GM21526 (cell line): Measurements from ENCODE around the gene USP10.
A peak's percentile ranks its signal among the peaks of the same experiment; 100 is the strongest.

Experiments used
- ATAC-seq: cut with Tn5 transposase; IDR thresholded peaks from one replicate; pipeline ENCODE4 v1.9.1; 2021; ENCODE audit warnings: moderate library complexity; ENCODE audit not compliant: unreplicated experiment, low FRiP score

USP10 gene, protein sequence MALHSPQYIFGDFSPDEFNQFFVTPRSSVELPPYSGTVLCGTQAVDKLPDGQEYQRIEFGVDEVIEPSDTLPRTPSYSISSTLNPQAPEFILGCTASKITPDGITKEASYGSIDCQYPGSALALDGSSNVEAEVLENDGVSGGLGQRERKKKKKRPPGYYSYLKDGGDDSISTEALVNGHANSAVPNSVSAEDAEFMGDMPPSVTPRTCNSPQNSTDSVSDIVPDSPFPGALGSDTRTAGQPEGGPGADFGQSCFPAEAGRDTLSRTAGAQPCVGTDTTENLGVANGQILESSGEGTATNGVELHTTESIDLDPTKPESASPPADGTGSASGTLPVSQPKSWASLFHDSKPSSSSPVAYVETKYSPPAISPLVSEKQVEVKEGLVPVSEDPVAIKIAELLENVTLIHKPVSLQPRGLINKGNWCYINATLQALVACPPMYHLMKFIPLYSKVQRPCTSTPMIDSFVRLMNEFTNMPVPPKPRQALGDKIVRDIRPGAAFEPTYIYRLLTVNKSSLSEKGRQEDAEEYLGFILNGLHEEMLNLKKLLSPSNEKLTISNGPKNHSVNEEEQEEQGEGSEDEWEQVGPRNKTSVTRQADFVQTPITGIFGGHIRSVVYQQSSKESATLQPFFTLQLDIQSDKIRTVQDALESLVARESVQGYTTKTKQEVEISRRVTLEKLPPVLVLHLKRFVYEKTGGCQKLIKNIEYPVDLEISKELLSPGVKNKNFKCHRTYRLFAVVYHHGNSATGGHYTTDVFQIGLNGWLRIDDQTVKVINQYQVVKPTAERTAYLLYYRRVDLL

DNA sequence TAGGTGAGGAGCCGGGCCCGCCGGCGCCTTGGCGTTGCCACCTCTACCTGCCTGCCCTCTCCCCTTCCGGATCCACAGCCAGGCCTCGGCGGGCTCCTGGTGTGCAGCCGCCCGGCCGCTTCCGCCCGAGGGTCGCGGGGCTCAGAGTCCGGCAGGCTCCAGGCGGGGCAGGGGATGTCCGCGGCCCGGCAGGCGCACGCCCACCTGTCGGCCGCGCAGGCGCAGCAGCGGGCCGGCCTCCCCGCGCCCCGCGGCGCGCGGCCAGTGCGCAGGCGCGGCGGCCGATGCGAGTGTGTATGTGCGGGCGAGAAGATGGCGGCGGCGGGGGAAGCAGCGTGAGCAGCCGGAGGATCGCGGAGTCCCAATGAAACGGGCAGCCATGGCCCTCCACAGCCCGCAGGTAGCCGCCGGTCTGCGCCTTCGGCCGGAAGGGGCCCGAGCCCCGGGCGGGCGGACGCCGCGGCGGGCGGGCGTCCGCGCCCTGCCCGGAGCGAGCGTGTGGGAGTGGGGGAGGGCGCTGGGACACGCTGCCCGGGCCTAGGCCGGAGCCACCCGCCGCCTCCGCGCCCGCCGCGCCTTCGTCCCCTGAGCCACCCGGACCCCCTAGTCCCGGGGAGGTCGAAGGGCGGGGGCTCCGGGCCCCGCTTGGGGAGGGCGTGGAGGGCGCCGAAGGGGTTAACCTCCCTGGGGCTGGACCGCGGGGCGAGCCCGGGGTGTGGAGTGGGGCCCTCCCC is at the start of gene USP10:
TSS of gene USP10 (plus strand) at position 289 of the 734 bp plus-strand sequence. CDS start at position 380, 91 bp downstream.
- ATAC-seq = peak; percentile 72

DNA sequence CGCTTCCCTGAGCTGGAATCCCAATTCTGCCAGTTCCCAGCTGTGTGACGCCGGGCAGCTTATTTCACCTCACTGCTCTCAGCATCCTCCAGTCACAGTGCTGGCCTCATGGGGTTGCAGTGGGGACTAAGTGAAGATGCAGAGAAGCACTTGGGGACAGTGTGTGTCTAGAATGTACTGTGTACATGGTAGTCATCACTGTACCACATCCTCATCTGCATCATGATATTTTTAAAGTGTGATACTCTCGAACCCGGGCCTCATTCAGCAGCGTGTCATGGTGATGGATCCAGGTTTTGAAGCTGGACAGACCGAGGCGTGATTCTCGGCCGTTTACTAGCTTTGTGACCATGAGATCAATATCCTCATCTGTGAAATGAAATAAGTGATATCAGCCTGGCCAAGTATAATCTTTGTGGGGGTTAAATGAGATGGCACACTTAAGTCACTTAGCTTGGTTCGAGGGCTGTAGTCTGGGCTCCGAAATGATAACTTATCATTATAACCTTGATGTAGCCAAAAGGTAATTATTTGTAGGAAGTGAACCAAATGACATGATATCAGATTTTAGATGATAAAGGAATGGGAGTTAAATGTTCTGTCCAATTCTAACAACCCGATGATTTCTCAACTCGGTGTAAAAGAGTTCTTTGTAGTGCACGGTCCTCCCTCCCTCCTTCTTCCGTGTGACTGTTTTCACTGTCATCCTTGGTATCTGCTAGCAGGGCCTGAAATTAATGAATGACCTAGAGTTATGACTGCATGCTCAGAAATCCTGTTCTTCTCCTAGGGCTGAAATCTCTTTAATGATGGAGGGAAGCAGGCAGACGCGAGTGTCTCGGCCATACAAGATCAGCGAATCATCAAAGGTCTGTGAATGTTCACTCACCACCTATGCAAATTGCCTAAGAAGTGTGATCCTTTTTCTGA is 49.5 kb upstream of the USP10 start:
- ATAC-seq = no peak

DNA sequence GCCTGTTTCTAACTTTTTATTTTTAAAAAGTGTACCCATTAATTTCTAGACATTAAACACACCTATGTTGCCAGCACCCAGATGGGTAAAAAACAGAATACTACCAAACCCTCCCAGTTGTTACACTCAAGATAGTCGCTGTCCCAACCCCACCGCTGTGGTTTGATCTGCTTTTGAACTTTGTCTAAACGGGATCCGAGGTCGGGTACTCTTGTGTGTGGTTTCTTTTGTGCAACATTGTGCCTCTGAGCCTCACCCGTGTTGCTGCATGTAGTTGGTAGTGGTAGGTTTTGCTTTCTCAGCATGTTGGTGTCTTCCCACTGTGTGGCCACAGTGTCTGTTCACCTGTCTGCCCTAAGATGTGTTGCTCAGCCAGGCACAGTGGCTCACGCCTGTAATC is 47.2 kb upstream of the USP10 start:
- ATAC-seq = no peak

DNA sequence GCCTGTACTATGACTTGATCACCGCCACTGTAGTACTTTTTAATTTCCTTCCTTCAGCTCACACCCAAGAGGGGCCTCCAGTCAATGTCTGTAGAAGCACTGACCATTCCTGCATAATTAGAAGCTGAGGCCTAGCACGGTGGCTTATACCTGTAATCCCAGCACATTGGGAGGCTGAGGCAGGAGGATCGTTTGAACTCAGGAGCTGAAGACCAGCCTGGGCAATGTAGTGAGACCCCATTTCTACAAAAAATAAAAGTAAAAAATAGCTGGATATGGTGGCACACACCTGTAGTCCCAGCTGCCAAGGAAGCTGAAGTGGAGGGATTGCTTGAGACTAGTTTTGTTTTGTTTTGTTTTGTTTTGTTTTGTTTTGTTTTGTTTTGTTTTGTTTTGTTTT is 45.6 kb upstream of the USP10 start:
- ATAC-seq = no peak

DNA sequence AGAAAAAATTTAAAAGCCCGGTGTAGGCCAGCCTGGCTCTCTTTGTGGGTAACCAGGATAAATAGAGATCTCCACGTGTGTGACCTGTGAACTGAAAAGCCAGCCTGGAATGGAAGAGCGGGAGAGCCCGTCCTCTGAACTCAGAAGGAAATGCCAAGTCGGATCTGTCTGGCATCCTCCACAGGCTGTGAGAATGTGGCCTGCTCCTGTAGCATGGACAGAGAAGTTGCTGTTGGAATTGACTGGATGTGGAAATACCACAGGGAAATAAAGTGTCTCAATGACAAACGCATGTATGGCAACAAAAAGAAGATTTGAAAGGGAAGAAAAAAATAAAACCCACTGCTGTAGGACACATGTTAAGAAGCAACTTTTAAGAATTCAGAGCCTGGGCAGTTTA is 44.8 kb upstream of the USP10 start:
- ATAC-seq = no peak

DNA sequence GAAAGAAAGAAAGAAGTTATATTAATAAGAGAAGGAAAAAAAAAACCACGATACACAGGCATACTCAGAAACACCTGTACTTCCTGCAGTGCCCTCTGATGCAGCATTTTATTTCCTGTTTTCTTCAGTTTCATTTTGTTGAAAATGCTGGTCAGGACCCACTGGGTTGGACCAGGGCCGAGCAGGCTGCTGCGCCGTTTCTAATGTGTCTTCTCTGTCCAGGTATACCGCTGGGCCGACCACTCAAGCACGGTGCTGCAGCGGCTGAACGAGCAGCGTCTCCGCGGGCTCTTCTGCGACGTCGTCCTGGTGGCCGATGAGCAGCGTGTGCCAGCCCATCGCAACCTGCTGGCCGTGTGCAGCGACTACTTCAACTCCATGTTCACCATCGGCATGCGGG is 43.2 kb upstream of the USP10 start:
- ATAC-seq = no peak

DNA sequence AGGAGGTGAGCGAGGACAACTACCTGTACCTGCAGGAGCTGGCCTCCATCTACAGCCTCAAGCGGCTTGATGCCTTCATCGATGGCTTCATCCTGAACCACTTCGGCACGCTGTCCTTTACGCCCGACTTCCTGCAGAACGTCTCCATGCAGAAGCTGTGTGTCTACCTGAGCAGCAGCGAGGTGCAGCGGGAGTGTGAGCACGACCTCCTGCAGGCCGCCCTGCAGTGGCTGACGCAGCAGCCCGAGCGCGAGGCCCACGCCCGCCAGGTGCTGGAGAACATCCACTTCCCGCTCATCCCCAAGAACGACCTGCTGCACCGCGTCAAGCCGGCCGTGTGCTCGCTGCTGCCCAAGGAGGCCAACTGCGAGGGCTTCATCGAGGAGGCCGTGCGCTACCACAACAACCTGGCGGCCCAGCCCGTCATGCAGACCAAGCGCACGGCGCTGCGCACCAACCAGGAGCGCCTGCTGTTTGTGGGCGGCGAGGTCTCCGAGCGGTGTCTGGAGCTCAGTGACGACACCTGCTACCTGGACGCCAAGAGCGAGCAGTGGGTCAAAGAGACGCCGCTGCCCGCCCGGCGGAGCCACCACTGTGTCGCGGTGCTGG is 42.5 kb upstream of the USP10 start:
- no peak for ATAC-seq

DNA sequence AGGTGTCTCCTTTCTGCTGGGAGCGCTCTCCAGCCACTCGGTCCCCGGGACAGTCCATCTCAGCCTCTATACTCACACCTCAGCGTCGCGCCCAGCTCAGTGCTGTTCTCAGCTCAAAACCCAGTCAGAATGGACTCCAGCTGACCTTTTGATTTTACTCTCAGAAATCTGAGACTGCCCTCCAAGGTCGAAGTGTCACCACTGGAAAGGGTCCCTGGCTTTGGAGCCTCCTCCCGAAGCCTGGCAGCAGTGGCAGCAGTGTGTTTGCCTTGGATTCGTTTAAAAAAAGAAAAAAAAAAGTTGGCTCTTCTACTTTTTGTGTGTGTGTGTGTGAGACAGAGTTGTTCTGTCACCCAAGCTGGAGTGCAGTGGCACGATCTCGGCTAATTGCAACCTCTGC is 41.1 kb upstream of the USP10 start:
- ATAC-seq = no peak

DNA sequence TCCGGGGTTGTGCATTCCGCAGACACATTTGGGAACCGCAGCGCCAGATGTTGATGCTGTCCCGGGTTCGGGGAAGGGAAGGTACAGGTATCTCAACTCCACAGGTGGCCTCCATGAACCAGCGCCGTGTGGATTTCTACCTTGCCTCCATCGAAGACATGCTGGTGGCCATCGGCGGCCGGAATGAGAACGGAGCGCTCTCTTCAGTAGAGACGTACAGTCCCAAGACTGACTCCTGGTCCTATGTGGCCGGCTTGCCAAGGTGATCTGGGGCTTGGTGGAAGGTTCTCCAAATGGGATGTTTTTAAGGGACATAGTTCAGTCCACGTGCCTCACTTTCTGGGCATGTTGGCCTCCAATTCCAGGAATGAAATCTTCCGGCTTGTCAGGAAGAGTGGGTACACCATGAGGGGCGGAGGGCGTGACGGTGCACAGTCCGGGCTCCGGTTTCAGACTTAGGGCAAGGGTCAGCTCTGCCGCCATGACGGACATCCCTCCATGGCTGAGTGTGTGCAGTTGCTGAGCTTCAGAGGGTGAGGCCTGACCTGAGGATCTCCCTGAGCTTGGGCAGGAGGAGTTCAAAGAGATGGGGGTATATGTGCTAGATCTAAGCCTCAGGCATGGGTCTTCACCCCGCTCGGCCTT is 40.0 kb upstream of the USP10 start:
- no peak for ATAC-seq

DNA sequence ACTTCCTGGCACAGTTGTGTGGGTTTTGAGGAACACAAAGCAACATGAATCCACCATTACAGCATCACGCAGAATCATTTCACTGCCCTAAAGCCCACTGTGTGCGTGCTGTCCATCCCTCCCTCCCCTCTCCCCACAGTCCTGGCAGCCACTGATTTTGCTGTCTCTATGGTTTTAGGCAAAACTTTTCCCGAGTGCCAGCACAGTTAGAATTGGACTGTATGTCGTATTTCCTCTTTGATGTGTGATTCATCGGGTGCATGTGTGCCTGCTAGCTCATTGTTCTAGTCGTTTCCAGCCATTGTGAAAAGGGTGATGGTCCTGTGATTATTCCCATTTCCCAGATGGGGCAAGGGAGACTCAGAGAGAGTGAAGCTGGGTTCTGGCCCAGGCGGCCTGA is 38.8 kb upstream of the USP10 start:
- ATAC-seq = no peak

DNA sequence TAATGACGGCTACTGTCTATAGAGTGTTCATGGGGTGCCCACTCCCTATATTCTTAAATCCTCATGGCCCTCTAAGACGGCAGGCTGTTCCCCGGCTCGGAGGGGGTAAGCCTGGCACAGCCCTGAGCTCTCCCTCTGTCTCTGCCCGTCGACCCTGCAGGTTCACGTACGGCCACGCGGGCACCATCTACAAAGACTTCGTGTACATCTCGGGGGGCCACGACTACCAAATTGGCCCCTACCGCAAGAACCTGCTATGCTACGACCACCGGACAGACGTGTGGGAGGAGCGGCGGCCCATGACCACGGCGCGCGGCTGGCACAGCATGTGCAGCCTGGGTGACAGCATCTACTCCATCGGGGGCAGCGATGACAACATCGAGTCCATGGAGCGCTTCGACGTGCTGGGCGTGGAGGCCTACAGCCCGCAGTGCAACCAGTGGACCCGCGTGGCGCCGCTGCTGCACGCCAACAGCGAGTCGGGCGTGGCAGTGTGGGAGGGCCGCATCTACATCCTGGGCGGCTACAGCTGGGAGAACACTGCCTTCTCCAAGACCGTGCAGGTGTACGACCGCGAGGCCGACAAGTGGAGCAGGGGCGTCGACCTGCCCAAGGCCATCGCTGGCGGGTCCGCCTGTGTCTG is 38.3 kb upstream of the USP10 start:
- no peak for ATAC-seq

DNA sequence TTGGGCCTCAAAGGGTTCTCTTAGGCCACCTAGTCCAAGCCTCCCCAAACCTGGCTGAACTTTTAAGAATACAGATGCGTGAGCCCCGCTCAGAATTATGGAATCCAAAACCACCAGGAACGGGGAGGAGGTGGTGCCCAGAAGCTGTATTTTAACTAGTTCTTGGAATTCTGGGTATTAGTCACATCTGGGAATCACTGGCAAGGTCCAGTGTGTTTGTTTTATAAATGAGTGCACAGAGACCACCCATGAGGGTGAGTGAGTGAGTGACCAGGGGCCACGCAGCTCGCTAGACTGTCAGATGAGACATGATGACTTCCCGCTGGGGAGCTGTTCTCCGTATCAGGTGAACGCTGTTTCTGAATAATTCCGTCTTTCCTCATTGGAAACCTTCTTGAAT is 37.3 kb upstream of the USP10 start:
- ATAC-seq = no peak

DNA sequence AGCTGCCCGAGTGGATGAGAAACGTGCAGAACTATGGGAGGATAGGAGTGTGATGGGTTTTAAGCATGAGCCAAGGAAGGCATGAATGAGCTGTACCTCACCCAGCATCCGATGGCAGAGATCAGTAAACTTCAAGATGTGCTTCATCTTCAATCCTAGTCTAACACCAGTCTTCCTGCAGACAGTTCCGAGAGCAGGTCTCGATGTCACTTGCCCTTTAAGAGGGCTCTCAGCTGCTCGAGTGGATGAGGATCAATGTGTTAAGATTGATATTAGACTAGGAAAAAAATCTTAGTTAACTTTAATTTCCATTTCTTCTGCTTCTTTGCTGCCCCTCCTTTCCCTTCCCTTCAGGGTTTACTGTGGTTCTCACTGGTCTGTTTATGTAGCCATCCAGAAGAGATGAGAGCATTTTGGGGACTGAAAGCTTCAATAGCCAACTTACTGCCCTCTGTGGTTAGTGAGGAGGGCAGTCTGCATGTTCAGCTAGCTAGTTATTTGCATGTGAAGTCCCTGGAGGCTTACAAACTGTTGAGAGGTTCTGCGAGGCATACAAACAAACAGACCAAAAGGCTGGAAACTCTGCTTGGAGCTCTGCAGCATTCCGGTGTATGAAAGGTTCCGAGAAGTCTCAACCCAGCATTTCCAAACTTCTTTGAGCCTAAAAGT is 36.2 kb upstream of the USP10 start:
- ATAC-seq = peak; percentile 57

DNA sequence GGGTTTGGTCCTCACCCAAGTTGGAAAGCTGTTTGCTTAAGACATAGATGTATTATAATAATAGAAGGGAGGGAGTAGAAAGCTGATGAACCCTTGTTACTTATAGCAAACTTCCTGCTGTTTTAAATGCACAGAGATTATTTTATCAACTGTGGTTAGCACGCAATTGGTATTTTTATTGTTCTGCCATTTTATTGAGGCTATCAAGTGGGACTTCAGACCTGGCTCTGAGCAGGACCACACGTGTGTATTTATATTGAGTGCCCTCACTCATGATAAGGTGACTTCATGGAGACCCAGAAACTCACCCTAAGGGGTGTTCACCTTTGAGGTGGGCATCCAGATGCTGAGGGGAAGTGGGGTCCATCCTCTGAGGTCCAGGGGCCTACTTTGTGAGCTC is 34.4 kb upstream of the USP10 start:
- ATAC-seq = no peak

DNA sequence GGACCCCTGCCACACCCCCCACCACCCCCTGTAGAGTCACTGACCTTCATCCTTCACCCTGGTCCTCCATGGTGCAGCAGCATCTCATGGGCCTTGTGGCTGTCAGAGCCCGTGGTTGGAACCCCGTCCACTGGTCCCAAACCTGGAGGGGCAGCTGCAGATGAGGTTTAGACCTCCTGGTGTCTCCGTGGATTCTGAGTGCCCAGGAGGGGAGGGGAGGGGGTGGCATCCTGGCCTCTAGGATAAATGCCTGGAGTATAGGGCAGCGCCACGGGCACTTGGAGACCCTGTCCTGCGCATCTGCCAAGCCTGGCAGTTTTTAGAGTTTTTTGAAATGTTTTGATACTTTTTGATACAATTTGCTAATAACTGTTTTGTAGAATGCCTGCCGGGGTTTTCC is 34.0 kb upstream of the USP10 start:
- ATAC-seq = no peak

DNA sequence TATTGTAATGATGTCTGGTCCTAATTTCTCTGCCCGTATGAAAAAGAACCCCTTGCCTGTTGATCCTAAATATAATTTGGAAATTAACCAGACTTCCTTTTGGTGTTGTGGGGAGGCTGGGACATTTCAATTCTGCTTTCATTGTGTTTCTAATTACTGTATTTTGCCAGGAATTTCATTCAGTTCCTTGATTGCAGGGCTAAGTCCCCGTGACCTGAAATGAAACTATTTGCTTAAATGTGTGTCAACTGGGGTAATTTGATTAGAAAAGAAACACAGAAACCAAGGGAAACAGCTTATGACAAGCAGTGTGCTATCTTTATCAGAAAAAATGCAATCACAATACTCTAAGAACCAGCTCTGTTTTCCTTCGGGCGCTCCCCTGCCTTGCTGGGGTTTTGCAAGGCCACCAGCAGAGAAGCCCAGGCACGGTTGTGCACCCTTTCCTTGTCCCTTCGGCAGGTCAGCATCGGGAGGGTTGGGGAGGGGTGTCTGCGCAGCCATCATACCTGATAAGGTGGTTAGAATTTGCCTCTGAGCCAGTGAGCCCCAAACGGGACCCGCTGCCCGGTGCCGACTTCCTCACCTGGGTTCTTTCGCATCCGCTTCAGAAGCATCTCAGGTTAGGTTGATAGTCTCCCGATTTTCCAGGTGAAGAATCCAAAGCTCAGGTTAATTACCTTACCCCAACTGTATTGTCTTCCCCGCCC is 32.0 kb upstream of the USP10 start:
- no peak for ATAC-seq

DNA sequence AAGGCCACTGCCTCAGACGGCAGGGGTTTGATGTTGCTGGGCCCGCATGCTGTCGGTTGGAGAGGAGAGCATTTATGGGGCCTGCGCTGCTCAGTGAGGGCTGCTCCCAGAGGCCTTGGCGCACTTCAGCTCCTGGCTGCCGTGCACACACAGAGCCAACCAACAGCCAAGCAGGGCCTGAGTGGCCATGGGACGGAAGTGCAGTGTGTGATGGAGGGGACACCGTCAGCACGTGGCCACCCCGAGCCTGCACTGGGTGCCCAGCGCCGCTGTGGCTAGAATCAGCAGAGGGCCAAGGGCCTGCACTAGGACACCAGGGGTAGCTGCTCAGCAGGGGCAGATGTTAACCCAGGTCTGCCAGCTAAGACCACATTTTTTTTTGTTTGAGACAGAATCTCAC is 29.7 kb upstream of the USP10 start:
- no peak for ATAC-seq
